ENCODE data around the gene P2RY2.
"Not testable (repeated sequence)": the region's sequence is repeated elsewhere in the genome, so short reads cannot be mapped to it uniquely, and the experiment has no call there.

Gene P2RY2

GRCh38 chr11:73270016-73270854 is 52.2 kb downstream of the P2RY2 start:
- no peak for DNase-seq

- DNase-seq = no peak
Measured at GRCh38 chr11:73270855-73271477, 52.9 kb downstream of the P2RY2 start.

- DNase-seq = not testable (repeated sequence)
Measured at GRCh38 chr11:73271478-73271865, 53.4 kb downstream of the P2RY2 start.

GRCh38 chr11:73271936-73272679 is 54.0 kb downstream of the P2RY2 start, which contains the start of gene P2RY6:
P2RY6 (plus strand) TSS chr11:73272338; CDS start chr11:73296519, 24,181 bp downstream.
- DNase-seq = peak; percentile 88

GRCh38 chr11:73272680-73273038 is 54.6 kb downstream of the P2RY2 start:
- DNase-seq = no peak

- DNase-seq = no peak
Measured at GRCh38 chr11:73273222-73273895, 55.3 kb downstream of the P2RY2 start.

GRCh38 chr11:73274191-73274590 is 56.1 kb downstream of the P2RY2 start:
- not testable (repeated sequence) for DNase-seq

GRCh38 chr11:73274722-73275380 is 56.8 kb downstream of the P2RY2 start:
- DNase-seq = no peak

- DNase-seq = no peak
Measured at GRCh38 chr11:73275381-73275750, 57.3 kb downstream of the P2RY2 start.

- DNase-seq = no peak
Measured at GRCh38 chr11:73277467-73277866, 59.4 kb downstream of the P2RY2 start.

GRCh38 chr11:73280626-73281025 is 62.5 kb downstream of the P2RY2 start:
- no peak for DNase-seq

GRCh38 chr11:73281201-73281741 is 63.2 kb downstream of the P2RY2 start:
- peak; percentile 15 for DNase-seq

GRCh38 chr11:73281796-73282660 is 63.9 kb downstream of the P2RY2 start:
- no peak for DNase-seq

- no peak for DNase-seq
Measured at GRCh38 chr11:73283276-73284000, 65.4 kb downstream of the P2RY2 start.

GRCh38 chr11:73284106-73284505 is 66.0 kb downstream of the P2RY2 start:
- no peak for DNase-seq

GRCh38 chr11:73285721-73286120 is 67.6 kb downstream of the P2RY2 start:
- no peak for DNase-seq
